ENCODE measurements around the gene SUN2.

GRCh38 chr22:38741576-38741975 lies 14.2 kb downstream of the SUN2 start:
- TF ChIP-seq EZH2 (IDR thresholded peaks at IDR 0.05; ENCODE audit: borderline replicate concordance, insufficient read depth, low read depth, low read length, poor library complexity, severe bottlenecking) (no peak), CTCF (IDR thresholded peaks at IDR 0.05) (no peak)

All from B cell (primary cell).